IMR-90 (cell line): Measurements from ENCODE around the gene LRRC4C. TPM values are rescaled to one million over a fixed set of nuclear protein-coding genes. Genes with fewer than 3 reads are reported as not detected.

Experiments
- ATAC-seq: fragments of 200-7000 bp; cut with Tn5 transposase; 2 replicates; pipeline ENCODE4 v1.9.1; 2020; ENCODE audit warnings: low read depth, mild to moderate bottlenecking, moderate library complexity
- BruUV-seq: library from RNA; stranded (reverse); fragments of 400-500 nt; replicated peaks from 2 replicates; lab custom pipeline; 2021; lab: Mats Ljungman, UMichigan
- CTCF ChIA-PET: fragments of 300-600 bp; formaldehyde crosslinking; extraction: SDS; loops from one replicate; lab custom pipeline; 2021; ENCODE audit warnings: antibody characterized with exemption; lab: Yijun Ruan, JAX
- POLR2A ChIA-PET: fragments of 300-600 bp; sonication (Branson Sonifier 250); formaldehyde crosslinking; loops from one replicate; lab custom pipeline; 2022; ENCODE audit warnings: antibody characterized with exemption; ENCODE audit not compliant: unreplicated experiment; lab: Charles Lee
- DNase-seq: peaks from one replicate; pipeline ENCODE4 v3.0.0; 2013
- H2AFZ ChIP-seq: replicated peaks from 2 replicates; pipeline ENCODE3; 2013; ENCODE audit warnings: low read length, mild to moderate bottlenecking; ENCODE audit not compliant: poor library complexity
- H2AK5ac ChIP-seq: 2 replicates; pipeline ENCODE4 v1.6.1; 2013; ENCODE audit warnings: low read depth, low read length, inconsistent platforms
- H2AK9ac ChIP-seq: replicated peaks from 2 replicates; pipeline ENCODE3; 2013; ENCODE audit warnings: mild to moderate bottlenecking, low read depth, low read length, moderate library complexity; ENCODE audit not compliant: poor library complexity
- H2BK120ac ChIP-seq: 2 replicates; pipeline ENCODE4 v1.6.1; 2013; ENCODE audit warnings: low read depth, low read length, inconsistent platforms
- H2BK15ac ChIP-seq: 3 replicates; pipeline ENCODE4 v1.6.1; 2013; ENCODE audit warnings: low read depth, low read length, inconsistent platforms
- H2BK20ac ChIP-seq: 2 replicates; pipeline ENCODE4 v1.6.1; 2013; ENCODE audit warnings: low read depth, mild to moderate bottlenecking, inconsistent platforms, low read length, moderate library complexity
- H2BK5ac ChIP-seq: 2 replicates; pipeline ENCODE4 v1.6.1; 2013; ENCODE audit warnings: mild to moderate bottlenecking, low read depth, low read length, inconsistent platforms; ENCODE audit not compliant: poor library complexity, severe bottlenecking
- H3K14ac ChIP-seq: replicated peaks from 2 replicates; pipeline ENCODE4 v1.6.1; 2013; ENCODE audit warnings: low read depth, low read length, inconsistent platforms
- H3K18ac ChIP-seq: 2 replicates; pipeline ENCODE4 v1.6.1; 2013; ENCODE audit warnings: low read depth, low read length, control low read depth
- H3K23ac ChIP-seq: 2 replicates; pipeline ENCODE4 v1.6.1; 2013; ENCODE audit warnings: low read depth, low read length, inconsistent platforms
- H3K27ac ChIP-seq: 2 replicates; pipeline ENCODE4 v1.5.1; 2013; ENCODE audit warnings: mild to moderate bottlenecking, control low read depth, low read length; ENCODE audit not compliant: insufficient read depth
- H3K27me3 ChIP-seq: 2 replicates; pipeline ENCODE4 v1.6.1; 2013; ENCODE audit warnings: low read length; ENCODE audit not compliant: control insufficient read depth, insufficient read depth
- H3K36me3 ChIP-seq: 2 replicates; pipeline ENCODE4 v1.6.1; 2013; ENCODE audit warnings: low read length, mixed read lengths; ENCODE audit not compliant: control insufficient read depth, insufficient read depth
- H3K4ac ChIP-seq: 2 replicates; pipeline ENCODE4 v1.6.1; 2013; ENCODE audit warnings: low read depth, low read length, inconsistent platforms
- H3K4me1 ChIP-seq: 2 replicates; pipeline ENCODE4 v1.6.1; 2013; ENCODE audit warnings: low read length, mixed read lengths; ENCODE audit not compliant: control insufficient read depth, insufficient read depth
- H3K4me2 ChIP-seq: 2 replicates; pipeline ENCODE4 v1.6.1; 2013; ENCODE audit warnings: low read depth, mild to moderate bottlenecking, control low read depth, low read length, moderate library complexity
- H3K4me3 ChIP-seq: 2 replicates; pipeline ENCODE4 v1.5.1; 2013; ENCODE audit warnings: low read depth, mild to moderate bottlenecking, control low read depth, low read length, moderate library complexity; ENCODE audit not compliant: insufficient read depth
- H3K56ac ChIP-seq: 2 replicates; pipeline ENCODE4 v1.6.1; 2013; ENCODE audit warnings: low read length, inconsistent platforms; ENCODE audit not compliant: insufficient read depth; ENCODE audit errors: extremely low read depth
- H3K79me1 ChIP-seq, 2 experiments: 2 replicates each; pipeline ENCODE4 v1.6.1; 2013; ENCODE audit warnings: low read length in 2 of 2, inconsistent platforms in 1 of 2, low read depth in 1 of 2
- H3K9ac ChIP-seq: 2 replicates; pipeline ENCODE4 v1.6.1; 2013; ENCODE audit warnings: low read depth, low read length, control low read depth
- H3K9me1 ChIP-seq: 2 replicates; pipeline ENCODE4 v1.6.1; 2013; ENCODE audit warnings: low read length, inconsistent platforms; ENCODE audit not compliant: insufficient read depth
- H3K9me3 ChIP-seq: 2 replicates; pipeline ENCODE4 v1.6.1; 2013; ENCODE audit warnings: low read length; ENCODE audit not compliant: control insufficient read depth, insufficient read depth
- H4K20me1 ChIP-seq: 2 replicates; pipeline ENCODE4 v1.6.1; 2013; ENCODE audit warnings: low read length, inconsistent platforms; ENCODE audit not compliant: insufficient read depth
- H4K5ac ChIP-seq: 2 replicates; pipeline ENCODE4 v1.6.1; 2013; ENCODE audit warnings: mild to moderate bottlenecking, low read depth, low read length, control low read depth
- H4K8ac ChIP-seq, 2 experiments: 2 replicates each; pipeline ENCODE4 v1.6.1; 2013; ENCODE audit warnings: low read depth in 2 of 2, low read length in 2 of 2, control low read depth in 1 of 2, inconsistent platforms in 1 of 2
- H4K91ac ChIP-seq: 2 replicates; pipeline ENCODE4 v1.6.1; 2013; ENCODE audit warnings: low read depth, low read length, inconsistent platforms; ENCODE audit not compliant: insufficient read depth
- BHLHE40 ChIP-seq: fragments of 150-350 bp; IDR thresholded peaks from 2 replicates; pipeline ENCODE4 v1.6.1; 2016; ENCODE audit warnings: mild to moderate bottlenecking, low read depth, low read length
- CEBPB ChIP-seq: IDR thresholded peaks from 2 replicates; pipeline ENCODE4 v1.6.1; 2012; ENCODE audit warnings: low read depth, low read length, improper control_type of control experiment
- CHD1 ChIP-seq: IDR thresholded peaks from 2 replicates; pipeline ENCODE4 v1.6.1; 2012; ENCODE audit warnings: low read depth, low read length, improper control_type of control experiment
- MAFK ChIP-seq: IDR thresholded peaks from 2 replicates; pipeline ENCODE4 v1.6.1; 2012; ENCODE audit warnings: low read depth, low read length, improper control_type of control experiment
- RAD21 ChIP-seq: IDR thresholded peaks from 2 replicates; pipeline ENCODE4 v1.6.1; 2012; ENCODE audit warnings: low read length, improper control_type of control experiment
- RCOR1 ChIP-seq: IDR thresholded peaks from 2 replicates; pipeline ENCODE4 v1.6.1; 2012; ENCODE audit warnings: mild to moderate bottlenecking, low read length, improper control_type of control experiment; ENCODE audit not compliant: insufficient replicate concordance
- RFX5 ChIP-seq: IDR thresholded peaks from 2 replicates; pipeline ENCODE4 v1.8.0; 2012; ENCODE audit warnings: low read depth, mild to moderate bottlenecking, low read length, moderate library complexity
- USF2 ChIP-seq: fragments of 150-350 bp; IDR thresholded peaks from 2 replicates; pipeline ENCODE4 v1.6.1; 2017; ENCODE audit warnings: mild to moderate bottlenecking, antibody characterized with exemption, low read length, low read depth
- WGBS, 2 experiments: methylation state at CpG; one replicate each; pipeline versions ENCODE4 v1.1.5 to v1.1.7; 2013; ENCODE audit warnings: missing lambda C conversion rate in 2 of 2; ENCODE audit not compliant: insufficient read length in 1 of 2; ENCODE audit errors: extremely low coverage in 2 of 2; 5-methylcytosine and 5-hydroxymethylcytosine counted together
- dilution Hi-C: fragments of 300-500 bp; cut with HindIII; formaldehyde crosslinking; loops from one replicate; pipeline ENCODE4 v1.14.3; 2018; ENCODE audit warnings: low sequenced_read_pairs; ENCODE audit not compliant: unreplicated experiment
- in situ Hi-C: fragments of 300-500 bp; cut with MboI; formaldehyde crosslinking; loops from 3 replicates; pipeline ENCODE4 v1.14.3; 2019; ENCODE audit warnings: low sequenced_read_pairs, inconsistent platforms, mixed read lengths
- intact Hi-C: fragments of 100-400 bp; cut with micrococcal nuclease; formaldehyde crosslinking; loops from 2 replicates; pipeline ENCODE4 v1.10.0; 2022
- polyA plus RNA-seq, 3 experiments: library from polyadenylated mRNA; depleted of rRNA; stranded (reverse); fragments of >200 nt; gene quantifications; 2 replicates each; pipeline ENCODE4 v1.2.3, GENCODE V29; 2012; ENCODE audit warnings: low replicate concordance in 1 of 3
- total RNA-seq: library from RNA; depleted of rRNA; stranded (reverse); fragments of >200 nt; gene quantifications from 2 replicates; pipeline ENCODE4 v1.2.3, GENCODE V29; 2012
- TF ChIP-seq, protein P1 (sequence below): conservative IDR thresholded peaks from 2 replicates; pipeline ENCODE4 v1.5.1; 2012; ENCODE audit warnings: mild to moderate bottlenecking, low read depth, low read length, improper control_type of control experiment

Gene LRRC4C
- total and polyA plus RNA-seq, 2 of the 4 experiments (the other 2 are of a cell fraction): under 0.01 to 0.03 TPM

GRCh38 chr11:40183073-40184064, 1276.1 kb downstream of the LRRC4C start (continued):
- TF ChIP-seq USF2: no peak

- Histone ChIP-seq H3K4me2 (no peak overlapping the region), H2BK120ac (no peak overlapping the region), H3K9ac (no peak overlapping the region), H2BK15ac (no peak overlapping the region), H3K4me1 (no peaks in the 10 kb centered on the region), H4K8ac (no peak overlapping the region), H3K27ac (no peak overlapping the region), H3K18ac (no peak overlapping the region), H2BK5ac (no peak overlapping the region), H3K4ac (no peak overlapping the region), H3K36me3 (no peaks in the 10 kb centered on the region), H3K79me1 (no peaks in the 10 kb centered on the region), H3K56ac (no peak overlapping the region), H3K27me3 (no peaks in the 10 kb centered on the region), H3K14ac (no peak overlapping the region), H4K5ac (no peak overlapping the region), H3K4me3 (no peak overlapping the region), H3K9me3 (peaks cover 5% of the 10 kb centered on the region), H2BK20ac (no peak overlapping the region), H4K20me1 (no peaks in the 10 kb centered on the region), H2AK9ac (no peak overlapping the region), H2AFZ (no peak overlapping the region), H4K91ac (no peak overlapping the region), H3K9me1 (no peaks in the 10 kb centered on the region), H3K23ac (no peak overlapping the region), H2AK5ac (no peak overlapping the region)
- POLR2A ChIA-PET: no interaction called here
- no peak for ATAC-seq
- dilution Hi-C loops (no loop called here), in situ Hi-C loops (no loop called here), intact Hi-C loops (no loop called here)
- TF ChIP-seq RCOR1 (no peak), RAD21 (no peak), RFX5 (no peak), USF2 (no peak), MAFK (no peak), BHLHE40 (no peak), CHD1 (no peak), CEBPB (no peak)
- TF ChIP-seq, protein P1, sequence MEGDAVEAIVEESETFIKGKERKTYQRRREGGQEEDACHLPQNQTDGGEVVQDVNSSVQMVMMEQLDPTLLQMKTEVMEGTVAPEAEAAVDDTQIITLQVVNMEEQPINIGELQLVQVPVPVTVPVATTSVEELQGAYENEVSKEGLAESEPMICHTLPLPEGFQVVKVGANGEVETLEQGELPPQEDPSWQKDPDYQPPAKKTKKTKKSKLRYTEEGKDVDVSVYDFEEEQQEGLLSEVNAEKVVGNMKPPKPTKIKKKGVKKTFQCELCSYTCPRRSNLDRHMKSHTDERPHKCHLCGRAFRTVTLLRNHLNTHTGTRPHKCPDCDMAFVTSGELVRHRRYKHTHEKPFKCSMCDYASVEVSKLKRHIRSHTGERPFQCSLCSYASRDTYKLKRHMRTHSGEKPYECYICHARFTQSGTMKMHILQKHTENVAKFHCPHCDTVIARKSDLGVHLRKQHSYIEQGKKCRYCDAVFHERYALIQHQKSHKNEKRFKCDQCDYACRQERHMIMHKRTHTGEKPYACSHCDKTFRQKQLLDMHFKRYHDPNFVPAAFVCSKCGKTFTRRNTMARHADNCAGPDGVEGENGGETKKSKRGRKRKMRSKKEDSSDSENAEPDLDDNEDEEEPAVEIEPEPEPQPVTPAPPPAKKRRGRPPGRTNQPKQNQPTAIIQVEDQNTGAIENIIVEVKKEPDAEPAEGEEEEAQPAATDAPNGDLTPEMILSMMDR: no peak
- no CpG with 5 or more reads among the region's 6 CpGs for WGBS, 2 experiments
- DNase-seq: no peak
- no TSS peak for BruUV-seq
- CTCF ChIA-PET: interaction anchor here (1.0 kb wide), 1 partner anchor 18 kb away, joined by 3 read pairs; no protein-coding TSS in a partner anchor
Observed at GRCh38 chr11:40179541-40179940, 1279.9 kb downstream of the LRRC4C start.
